Measurements from ENCODE around the gene RBP4. TPM values are rescaled to one million over a fixed set of nuclear protein-coding genes. Genes with fewer than 3 reads are reported as not detected.
A peak's percentile ranks its signal among the peaks of the same experiment; 100 is the strongest.

The RBP4 gene
- polyA plus RNA-seq, 2 of the 4 experiments (the other 2 are of a cell fraction): 6.0 to 8.2 TPM

GRCh38 chr10:93579985-93580711 is 20.9 kb downstream of the RBP4 start:
- peaks cover 22% of the 10 kb centered on the region for H3K4me1 ChIP-seq
- H3K27ac ChIP-seq: no peak overlapping the region
- ChIA-PET POLR2A (no interaction called here), CTCF (interaction anchor here (0.6 to 2.3 kb wide), 4 partner anchors 10 to 134 kb away, joined by 3 to 7 read pairs (median 5); no protein-coding TSS in a partner anchor)
- H3K4me2 ChIP-seq: no peak overlapping the region
- ATAC-seq (no peak), DNase-seq (ENCODE audit: low read depth in 1 of 2, low spot score in 1 of 2) (no peak), FAIRE-seq (no peak)
- TF ChIP-seq EP300 (IDR thresholded peaks at IDR 0.05) (no peak), MAFK (IDR thresholded peaks at IDR 0.05; ENCODE audit: partially characterized antibody) (peak; percentile 57), RAD21 (conservative IDR thresholded peaks at IDR 0.05 in 1 of 2, IDR thresholded peaks at IDR 0.05 in 1 of 2) (no peak), TFCP2L1 (CRISPR knock-in tag; IDR thresholded peaks at IDR 0.05) (no peak), KDM1A (IDR thresholded peaks at IDR 0.05; ENCODE audit: low read depth) (no peak)
- 75% methylated on average over 3 of the region's 3 CpGs for WGBS (ENCODE audit: missing lambda C conversion rate)
- no peak overlapping the region for H3K4me3 ChIP-seq
- peaks cover 7% of the 10 kb centered on the region; the same call in 1 of the 3 replicates for H3K9me3 ChIP-seq

GRCh38 chr10:93579089-93579488 is 21.9 kb downstream of the RBP4 start:
- Histone ChIP-seq H3K4me2 (peak overlapping the region; percentile 61), H3K4me3 (no peak overlapping the region), H3K27ac (peak overlapping the region; percentile 46 to 68; a peak in 5 of 6 replicates), H3K9me3 (peaks cover 7% of the 10 kb centered on the region; the same call in 1 of the 3 replicates), H3K4me1 (peaks cover 22% of the 10 kb centered on the region)
- CTCF ChIA-PET: interaction anchor here (0.7 to 2.3 kb wide), 5 partner anchors 9 to 101 kb away, joined by 3 to 7 read pairs (median 3); no protein-coding TSS in a partner anchor
- ATAC-seq (peak; percentile 85 to 86), DNase-seq (ENCODE audit: low read depth in 1 of 2, low spot score in 1 of 2) (peak; percentile 49 to 61), FAIRE-seq (no peak)
- POLR2A ChIA-PET: no interaction called here
- 15% methylated on average over 7 of the region's 7 CpGs for WGBS (ENCODE audit: missing lambda C conversion rate)
- TF ChIP-seq CBX2 (IDR thresholded peaks at IDR 0.05; ENCODE audit: borderline replicate concordance, low read depth) (no peak), CHD4 (IDR thresholded peaks at IDR 0.05; ENCODE audit: borderline replicate concordance) (no peak), POLR2AphosphoS2 (conservative IDR thresholded peaks at IDR 0.05; ENCODE audit: low read length) (no peak), NR3C1 (IDR thresholded peaks at IDR 0.05) (no peak), BCL3 (IDR thresholded peaks at IDR 0.05) (no peak), NFE2L2 (conservative IDR thresholded peaks at IDR 0.05; ENCODE audit: low read length) (no peak), CHD2 (IDR thresholded peaks at IDR 0.05; ENCODE audit: low read length, partially characterized antibody) (no peak), CTCF (IDR thresholded peaks at IDR 0.05) (no peak), HOXB5 (CRISPR knock-in tag; IDR thresholded peaks at IDR 0.05) (no peak), ATOH8 (CRISPR knock-in tag; IDR thresholded peaks at IDR 0.05; ENCODE audit: low read depth) (no peak), EHMT2 (IDR thresholded peaks at IDR 0.05; ENCODE audit: low read depth) (no peak), HEYL (CRISPR knock-in tag; IDR thresholded peaks at IDR 0.05) (no peak), ZSCAN20 (CRISPR knock-in tag; IDR thresholded peaks at IDR 0.05) (no peak), REST (IDR thresholded peaks at IDR 0.05) (no peak), MAFK (IDR thresholded peaks at IDR 0.05; ENCODE audit: partially characterized antibody) (no peak), HOXA7 (CRISPR knock-in tag; IDR thresholded peaks at IDR 0.05) (no peak), EHF (CRISPR knock-in tag; IDR thresholded peaks at IDR 0.05) (no peak), FOSB (CRISPR knock-in tag; IDR thresholded peaks at IDR 0.05) (no peak), EP300 (IDR thresholded peaks at IDR 0.05) (no peak), E2F6 (IDR thresholded peaks at IDR 0.05; ENCODE audit: borderline replicate concordance, low read depth) (no peak), HOXB13 (CRISPR knock-in tag; IDR thresholded peaks at IDR 0.05; ENCODE audit: low read depth) (no peak), TP53 (CRISPR knock-in tag; IDR thresholded peaks at IDR 0.05) (no peak), MYC (IDR thresholded peaks at IDR 0.05; ENCODE audit: borderline replicate concordance, low read length) (no peak), JUNB (IDR thresholded peaks at IDR 0.05) (0 out of 2 replicates have a peak, but pooled peaks have one; percentile 28), CEBPB (IDR thresholded peaks at IDR 0.05) (no peak), GATA3 (IDR thresholded peaks at IDR 0.05; ENCODE audit: borderline replicate concordance) (peak; percentile 45; the same call in 1 of the 2 replicates)

Data from A549 (cell line).